Omental fat pad (tissue), 4 donors: ENCODE data around the gene CIDEB. TPM values are rescaled to one million over a fixed set of nuclear protein-coding genes. Genes with fewer than 3 reads are reported as not detected.
"Not testable (repeated sequence)": the region's sequence is repeated elsewhere in the genome, so short reads cannot be mapped to it uniquely, and the experiment has no call there.

Experiments
- ATAC-seq: fragments of 150-250 bp; one replicate; pipeline ENCODE4 v1.9.1; 2016; ENCODE audit warnings: mild to moderate bottlenecking, moderate library complexity; ENCODE audit not compliant: low FRiP score
- DNase-seq: peaks from one replicate; pipeline ENCODE4 v3.0.0-alpha.2; 2019; ENCODE audit warnings: low spot score
- CTCF ChIP-seq, 3 donors: fragments of 450-650 bp; IDR thresholded peaks; one replicate each; pipeline ENCODE4 v1.5.1; 2016 to 2017; ENCODE audit warnings: antibody characterized with exemption in 3 of 3, mild to moderate bottlenecking in 3 of 3, moderate library complexity in 2 of 3
- total RNA-seq, 4 donors: library from RNA; depleted of rRNA; stranded (reverse); fragments of >200 nt; gene quantifications; one replicate each; pipeline ENCODE4 v1.1.0, GENCODE V29; 2016

CIDEB gene
- total RNA-seq, 4 donors from 2014 or later: 9.1 to 23.8 (median 14.3) TPM

- DNase-seq: no peak
- ATAC-seq: no peak
- no peak for TF ChIP-seq CTCF (IDR thresholded peaks at IDR 0.05)
These were observed 24.0 kb upstream of the CIDEB start for GRCh38 chr14:24331731-24332267.

GRCh38 chr14:24330973-24331674 lies 23.3 kb upstream of the CIDEB start:
- TF ChIP-seq CTCF (IDR thresholded peaks at IDR 0.05): no peak
- no peak for DNase-seq
- ATAC-seq: no peak

GRCh38 chr14:24329736-24330135 lies 22.0 kb upstream of the CIDEB start:
- TF ChIP-seq CTCF (IDR thresholded peaks at IDR 0.05): no peak
- ATAC-seq: peak; percentile 6
- no peak for DNase-seq

GRCh38 chr14:24329073-24329663 lies 21.4 kb upstream of the CIDEB start:
- ATAC-seq: no peak
- no peak for TF ChIP-seq CTCF (IDR thresholded peaks at IDR 0.05)
- DNase-seq: no peak

GRCh38 chr14:24327914-24328313 lies 20.1 kb upstream of the CIDEB start:
- not testable (repeated sequence) for ATAC-seq, DNase-seq
- peak in 1 of 3 donors; percentile 6 for TF ChIP-seq CTCF (IDR thresholded peaks at IDR 0.05)

- DNase-seq (no peak), ATAC-seq (no peak)
- TF ChIP-seq CTCF (IDR thresholded peaks at IDR 0.05): no peak
These were observed 19.5 kb upstream of the CIDEB start for GRCh38 chr14:24327303-24327702.

GRCh38 chr14:24325963-24326362 lies 18.2 kb upstream of the CIDEB start:
- DNase-seq: no peak
- ATAC-seq: no peak
- no peak for TF ChIP-seq CTCF (IDR thresholded peaks at IDR 0.05)
